Measurements from ENCODE around the gene NPPC.
"Not testable (repeated sequence)": the region's sequence is repeated elsewhere in the genome, so short reads cannot be mapped to it uniquely, and the experiment has no call there.

Gene NPPC

GRCh38 chr2:231886071-231886681 lies 40.0 kb downstream of the NPPC start:
- no peak for DNase-seq (ENCODE audit: low spot score)

GRCh38 chr2:231884438-231885140 lies 41.6 kb downstream of the NPPC start:
- no peak for DNase-seq (ENCODE audit: low spot score)

GRCh38 chr2:231883468-231883881 lies 42.7 kb downstream of the NPPC start:
- no peak for DNase-seq (ENCODE audit: low spot score)

DNA sequence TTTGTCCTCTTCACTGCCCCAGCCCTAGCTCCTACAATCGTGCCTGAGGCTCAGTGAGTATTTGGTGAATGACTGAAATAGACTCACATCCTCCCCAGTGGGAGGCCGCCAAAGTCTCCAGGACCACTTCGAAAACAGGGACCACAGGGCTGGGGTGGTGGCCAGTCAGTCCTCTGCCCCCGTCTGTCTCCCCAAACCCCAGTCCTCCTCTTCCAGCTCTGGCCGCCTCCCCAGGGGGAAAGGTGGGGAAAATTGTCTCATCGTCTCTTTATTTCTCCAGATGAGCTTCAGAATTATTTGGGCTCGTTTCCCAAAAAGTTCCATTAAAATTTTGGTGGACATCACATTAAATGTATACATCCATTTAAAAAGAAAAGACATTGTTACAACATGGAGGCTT lies 43.5 kb downstream of the NPPC start:
- no peak for DNase-seq (ENCODE audit: low spot score)

GRCh38 chr2:231880371-231880770 lies 45.8 kb downstream of the NPPC start:
- not testable (repeated sequence) for DNase-seq (ENCODE audit: low spot score)

GRCh38 chr2:231879216-231879615 lies 47.0 kb downstream of the NPPC start:
- DNase-seq (ENCODE audit: low spot score), result no peak

- DNase-seq (ENCODE audit: low spot score), result no peak
These were observed 48.4 kb downstream of the NPPC start for GRCh38 chr2:231877533-231878456.

- DNase-seq (ENCODE audit: low spot score), result no peak
These were observed 51.3 kb downstream of the NPPC start for GRCh38 chr2:231874944-231875343.
